ENCODE results near the gene NDUFA6. TPM values are rescaled to one million over a fixed set of nuclear protein-coding genes. Genes with fewer than 3 reads are reported as not detected.
"Not testable (repeated sequence)": the region's sequence is repeated elsewhere in the genome, so short reads cannot be mapped to it uniquely, and the experiment has no call there.

Gene NDUFA6
- total and polyA plus RNA-seq, 3 donors from 2014 or later = 41.1 to 81.4 (median 53.3) TPM

GRCh38 chr22:42074846-42075676 lies 15.5 kb downstream of the NDUFA6 start:
- Histone ChIP-seq H3K36me3 (ENCODE audit: low read depth, missing control alignments) (no peaks in the 10 kb centered on the region), H3K27ac (peak overlapping the region; percentile 86 to 88), H3K4me1 (peaks cover 36% of the 10 kb centered on the region), H3K27me3 (no peaks in the 10 kb centered on the region), H3K9me3 (no peaks in the 10 kb centered on the region), H3K4me3 (peak overlapping the region; percentile 61 to 74)
- TF ChIP-seq, protein P1, sequence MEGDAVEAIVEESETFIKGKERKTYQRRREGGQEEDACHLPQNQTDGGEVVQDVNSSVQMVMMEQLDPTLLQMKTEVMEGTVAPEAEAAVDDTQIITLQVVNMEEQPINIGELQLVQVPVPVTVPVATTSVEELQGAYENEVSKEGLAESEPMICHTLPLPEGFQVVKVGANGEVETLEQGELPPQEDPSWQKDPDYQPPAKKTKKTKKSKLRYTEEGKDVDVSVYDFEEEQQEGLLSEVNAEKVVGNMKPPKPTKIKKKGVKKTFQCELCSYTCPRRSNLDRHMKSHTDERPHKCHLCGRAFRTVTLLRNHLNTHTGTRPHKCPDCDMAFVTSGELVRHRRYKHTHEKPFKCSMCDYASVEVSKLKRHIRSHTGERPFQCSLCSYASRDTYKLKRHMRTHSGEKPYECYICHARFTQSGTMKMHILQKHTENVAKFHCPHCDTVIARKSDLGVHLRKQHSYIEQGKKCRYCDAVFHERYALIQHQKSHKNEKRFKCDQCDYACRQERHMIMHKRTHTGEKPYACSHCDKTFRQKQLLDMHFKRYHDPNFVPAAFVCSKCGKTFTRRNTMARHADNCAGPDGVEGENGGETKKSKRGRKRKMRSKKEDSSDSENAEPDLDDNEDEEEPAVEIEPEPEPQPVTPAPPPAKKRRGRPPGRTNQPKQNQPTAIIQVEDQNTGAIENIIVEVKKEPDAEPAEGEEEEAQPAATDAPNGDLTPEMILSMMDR (IDR thresholded peaks at IDR 0.05) = no peak
- TF ChIP-seq POLR2A (IDR thresholded peaks at IDR 0.05) = no peak
- peak; percentile 8 for DNase-seq
- WGBS, 2 donors = 64 to 65% methylated on average over 8 to 9 of the region's 9 CpGs
- intact Hi-C loops (cut with DNase I; ENCODE audit: low total_unique reads) = no loop called here

- WGBS, 2 donors = 4 to 16% methylated on average over 1 to 47 of the region's 55 CpGs
- peak within 1 kb of the TSS; percentile 86 to 88 for H3K27ac ChIP-seq
- H3K4me3 ChIP-seq = peak within 1 kb of the TSS; percentile 61 to 74
- H3K27me3 ChIP-seq = no peaks in the 10 kb centered on the region
- no peaks in the 10 kb centered on the region for H3K36me3 ChIP-seq (ENCODE audit: low read depth, missing control alignments)
- TF ChIP-seq, protein P1 (IDR thresholded peaks at IDR 0.05) = peak in 1 of 3 experiments; percentile 25
- no peak for TF ChIP-seq POLR2A (IDR thresholded peaks at IDR 0.05)
- DNase-seq = no peak
- H3K9me3 ChIP-seq = no peaks in the 10 kb centered on the region
- intact Hi-C loops (cut with DNase I; ENCODE audit: low total_unique reads) = no loop called here
- peaks cover 36% of the 10 kb centered on the region for H3K4me1 ChIP-seq
Measured at GRCh38 chr22:42074132-42074811, 16.3 kb downstream of the NDUFA6 start, which contains the start of gene PHETA2. Gene PHETA2, plus strand, starts transcription at chr22:42074248. Its CDS starts 3,046 bp downstream, at chr22:42077294.

DNA sequence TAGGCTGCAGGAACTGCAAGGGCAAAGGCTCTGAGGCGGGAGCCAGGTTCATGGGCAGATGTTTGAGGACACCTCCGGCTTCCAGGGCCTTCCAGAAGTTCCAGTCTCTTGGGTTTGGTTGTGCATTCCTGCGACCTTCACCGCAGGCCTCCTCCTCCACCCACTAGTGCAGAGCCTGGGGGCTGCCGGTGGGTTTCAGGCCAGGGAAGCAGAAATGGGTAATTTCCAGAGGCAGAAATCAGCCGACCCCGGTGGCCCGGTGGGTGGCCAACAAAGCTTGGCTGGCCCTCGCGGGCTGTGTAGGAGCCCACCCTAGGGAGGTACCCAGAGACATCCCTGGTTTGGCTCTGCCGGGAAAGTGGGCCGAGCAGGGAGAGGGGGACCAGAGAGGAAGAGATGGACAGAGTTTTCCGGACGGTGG lies 16.9 kb downstream of the NDUFA6 start:
- H3K27me3 ChIP-seq = no peaks in the 10 kb centered on the region
- no peak for DNase-seq
- H3K36me3 ChIP-seq (ENCODE audit: low read depth, missing control alignments) = no peaks in the 10 kb centered on the region
- H3K9me3 ChIP-seq = no peaks in the 10 kb centered on the region
- WGBS, 2 donors = 43 to 53% methylated on average over 7 to 12 of the region's 14 CpGs
- no peak for TF ChIP-seq POLR2A (IDR thresholded peaks at IDR 0.05)
- TF ChIP-seq, protein P1 (IDR thresholded peaks at IDR 0.05) = no peak
- H3K27ac ChIP-seq = peak overlapping the region; percentile 86 to 88
- H3K4me1 ChIP-seq = peaks cover 31% of the 10 kb centered on the region
- intact Hi-C loops (cut with DNase I; ENCODE audit: low total_unique reads) = no loop called here
- H3K4me3 ChIP-seq = peak overlapping the region; percentile 61 to 74

DNA sequence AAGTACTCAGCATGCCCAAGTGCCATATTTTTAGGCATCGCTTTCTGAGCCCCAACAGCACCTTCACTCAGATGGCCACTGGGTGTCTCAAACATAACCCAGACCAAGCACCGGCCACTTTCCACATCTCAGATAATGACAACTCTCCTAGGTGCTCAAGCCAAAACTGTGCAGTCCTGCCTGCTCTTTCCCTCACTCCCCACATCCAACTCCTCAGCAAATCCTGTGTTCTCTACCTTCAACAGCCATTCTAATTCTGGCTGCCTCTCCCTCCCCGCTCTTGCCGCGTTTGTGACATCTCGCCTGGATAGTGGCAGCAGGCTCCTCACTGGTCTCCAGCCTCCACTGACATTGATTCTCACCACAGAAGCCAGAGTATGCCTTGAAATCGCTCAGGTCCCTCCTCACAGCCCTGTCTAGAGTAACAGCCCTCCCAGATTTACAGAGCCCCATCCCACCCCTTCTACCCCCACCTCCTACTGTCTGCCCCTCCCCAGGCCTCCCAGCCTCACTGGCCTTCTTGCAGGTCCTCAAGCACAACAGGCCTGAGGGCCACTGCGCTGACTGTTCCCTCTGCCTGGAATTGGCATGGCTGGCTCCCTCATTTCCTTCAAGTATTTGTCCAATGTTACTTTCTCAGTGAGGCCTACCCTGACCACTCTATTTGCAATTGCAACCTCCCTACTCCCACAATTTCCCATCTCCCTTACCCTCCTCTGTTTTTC lies 17.8 kb downstream of the NDUFA6 start:
- no peak for TF ChIP-seq POLR2A (IDR thresholded peaks at IDR 0.05)
- TF ChIP-seq, protein P1 (IDR thresholded peaks at IDR 0.05) = no peak
- Histone ChIP-seq H3K9me3 (no peaks in the 10 kb centered on the region), H3K4me1 (peaks cover 24% of the 10 kb centered on the region), H3K36me3 (ENCODE audit: low read depth, missing control alignments) (no peaks in the 10 kb centered on the region), H3K27me3 (no peaks in the 10 kb centered on the region), H3K4me3 (no peak overlapping the region), H3K27ac (no peak overlapping the region)
- no peak for DNase-seq
- WGBS, 2 donors = 83 to 87% methylated on average over 8 of the region's 8 CpGs
- intact Hi-C loops (cut with DNase I; ENCODE audit: low total_unique reads) = no loop called here

GRCh38 chr22:42071508-42071907 lies 19.1 kb downstream of the NDUFA6 start:
- peak overlapping the region in 1 of 2 donors; percentile 67 for H3K4me3 ChIP-seq
- H3K9me3 ChIP-seq; intact Hi-C loops (cut with DNase I; ENCODE audit: low total_unique reads); H3K36me3 ChIP-seq (ENCODE audit: low read depth, missing control alignments); DNase-seq; H3K27me3 ChIP-seq: not testable (repeated sequence)
- H3K4me1 ChIP-seq = peaks cover 24% of the 10 kb centered on the region
- peak overlapping the region; percentile 79 to 93 for H3K27ac ChIP-seq
- 47 to 51% methylated on average over 7 of the region's 7 CpGs for WGBS, 2 donors

Data from testis (tissue), 3 donors.